HG03565 (cell line): ENCODE results near the gene ABCC9.

ENCODE experiments used
- ATAC-seq: cut with Tn5 transposase; IDR thresholded peaks from one replicate; pipeline ENCODE4 v1.9.1; 2021; ENCODE audit warnings: mild to moderate bottlenecking, moderate library complexity; ENCODE audit not compliant: unreplicated experiment

The ABCC9 gene

DNA sequence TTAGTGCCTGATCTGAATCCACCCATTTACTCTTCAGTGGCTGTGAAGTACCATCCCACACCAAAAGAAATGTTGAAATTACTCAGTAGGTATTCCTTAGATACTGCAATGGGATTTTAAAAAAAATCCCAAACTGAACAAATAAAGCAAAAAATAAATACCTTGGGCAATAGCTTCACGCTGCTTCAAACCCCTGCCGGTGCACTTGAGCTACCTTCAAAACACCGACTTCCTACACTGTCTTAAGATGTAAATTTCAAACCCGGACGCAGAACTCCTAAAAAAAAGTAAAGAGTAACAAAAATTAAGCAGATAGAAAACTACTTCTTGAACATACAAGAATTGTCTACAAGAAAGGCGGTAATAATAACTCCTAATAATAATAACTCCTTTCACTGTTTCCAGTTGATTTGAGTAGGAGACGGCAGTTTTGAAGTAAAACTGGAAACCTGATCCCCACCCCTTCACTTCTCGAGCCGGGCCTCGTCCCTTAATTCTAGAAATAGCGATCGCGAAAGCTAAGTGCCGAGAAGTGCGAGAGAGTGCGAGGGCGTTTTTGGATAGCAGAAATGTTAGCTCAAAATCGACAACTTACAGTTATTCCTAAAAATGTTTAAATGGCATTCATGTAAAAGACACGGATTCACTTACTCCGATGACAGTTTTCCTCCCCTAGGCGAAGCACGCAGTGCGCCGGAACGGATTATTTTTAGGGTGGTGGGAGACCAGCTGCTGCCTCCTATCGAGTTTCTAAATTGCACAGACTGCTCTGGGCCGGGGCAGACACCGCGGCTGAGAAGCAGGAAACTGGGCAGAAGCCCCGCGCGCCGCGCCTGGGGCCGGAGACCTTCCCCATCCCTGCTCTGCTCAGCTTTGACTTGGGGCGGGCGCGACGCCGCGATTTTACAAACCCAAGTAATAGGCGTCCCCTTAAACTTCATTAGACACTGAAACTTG is at the start of gene ABCC9:
Gene ABCC9, minus strand, starts transcription at position 878 of the 957 bp plus-strand sequence. CDS start 4,752 bp downstream, outside the sequence.
- no peak for ATAC-seq

DNA sequence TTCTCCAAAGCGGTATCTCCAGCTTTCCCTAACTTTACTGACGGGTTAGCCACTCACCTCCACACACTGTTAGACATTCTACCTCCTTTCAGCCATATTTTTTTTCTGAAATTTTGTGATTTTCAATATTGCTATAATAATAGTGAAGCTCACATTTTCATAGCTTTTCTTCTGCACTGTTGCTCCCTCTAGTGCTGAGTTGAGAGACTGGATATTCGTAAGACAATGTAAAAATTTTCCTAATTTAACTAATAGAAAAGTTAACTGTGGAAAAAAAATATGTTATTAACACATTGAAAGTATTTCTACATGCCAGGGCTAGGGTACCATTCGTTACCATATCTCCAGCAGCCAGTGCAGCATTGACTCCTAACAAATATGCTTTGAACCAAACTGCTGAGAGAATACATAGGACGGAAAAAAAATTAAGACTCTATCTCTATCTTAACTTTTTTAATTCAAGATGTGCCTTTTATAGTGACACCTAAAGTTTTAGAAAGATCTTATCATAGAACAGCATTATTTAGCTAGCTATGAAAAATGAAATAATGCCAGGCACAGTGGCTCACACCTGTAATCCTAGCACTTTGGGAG is 48.7 kb upstream of the ABCC9 start:
- ATAC-seq = no peak

DNA sequence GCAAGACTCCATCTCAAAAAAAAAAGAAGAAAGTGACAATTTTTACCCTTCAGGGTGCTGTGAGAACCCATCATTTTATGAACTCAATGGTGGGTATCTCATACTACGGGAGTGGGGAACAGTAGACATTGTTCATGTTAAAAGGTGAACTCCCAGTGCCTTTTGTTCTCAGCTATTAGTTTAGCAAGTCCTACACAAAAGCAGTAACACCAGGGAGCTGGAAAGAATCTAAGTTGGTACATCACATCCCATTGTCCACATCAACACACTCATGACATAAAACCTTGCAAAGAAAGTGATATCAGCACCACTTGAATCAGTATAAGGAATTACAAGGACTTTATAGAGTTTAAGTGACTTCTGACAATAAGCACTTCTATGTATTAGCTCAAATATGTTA is 47.4 kb upstream of the ABCC9 start:
- no peak for ATAC-seq

DNA sequence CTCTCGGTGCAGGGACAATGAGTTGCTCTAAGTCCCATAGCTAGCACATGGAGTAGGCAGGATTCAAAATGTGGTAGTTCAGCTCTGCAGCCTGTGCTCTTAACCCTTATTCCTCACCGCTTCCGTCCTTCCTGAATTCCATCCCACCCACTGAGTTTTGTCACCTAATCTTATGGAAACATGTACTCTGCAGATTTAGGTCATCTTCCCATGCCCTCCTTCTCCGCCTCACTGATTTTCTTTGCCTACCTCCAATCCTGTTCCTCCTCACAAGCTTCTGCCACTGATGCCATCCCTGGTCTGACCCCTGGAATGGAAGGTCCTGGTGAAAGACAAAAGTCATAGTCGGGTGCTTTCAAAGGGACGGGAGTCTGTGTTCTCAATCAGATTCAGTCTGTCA is 46.5 kb upstream of the ABCC9 start:
- no peak for ATAC-seq

DNA sequence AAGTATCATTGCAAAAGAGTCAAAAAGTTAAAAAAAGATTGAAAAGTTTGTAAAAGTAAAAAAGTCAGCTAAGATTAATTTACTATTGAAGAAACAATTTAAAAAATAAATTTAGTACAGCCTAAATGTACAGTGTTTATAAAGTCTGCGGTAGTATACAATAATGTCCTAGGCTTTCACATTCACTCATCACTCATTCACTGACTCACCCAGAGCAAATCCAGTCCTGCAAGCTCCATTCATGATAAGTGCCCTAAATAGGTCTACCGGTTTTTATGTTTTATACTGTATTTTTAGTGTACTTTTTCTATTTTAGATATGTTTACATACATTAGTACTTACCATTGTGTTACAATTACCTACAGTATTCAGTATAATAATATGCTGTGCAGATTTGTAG is 43.9 kb upstream of the ABCC9 start:
- no peak for ATAC-seq

GRCh38 chr12:21984375-21984774 is 43.1 kb upstream of the ABCC9 start:
- no peak for ATAC-seq

DNA sequence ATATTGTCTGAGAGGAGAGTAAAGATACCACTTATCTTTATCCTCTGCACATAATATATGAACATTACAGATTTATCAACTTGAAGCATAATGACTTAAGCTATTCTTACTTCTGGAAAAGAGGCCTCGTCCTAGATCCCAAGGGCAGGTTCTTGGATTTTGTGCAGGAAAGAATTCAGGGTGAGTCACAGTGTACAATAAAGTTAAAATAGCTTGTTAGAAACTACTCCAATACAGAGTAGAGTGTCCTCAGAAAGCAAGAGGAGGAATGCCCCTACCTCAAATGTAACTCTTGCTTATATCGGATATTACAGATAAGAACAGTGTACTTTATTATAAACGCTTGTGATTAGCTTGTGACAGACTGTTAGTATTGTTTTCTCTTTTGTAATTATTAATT is 41.9 kb upstream of the ABCC9 start:
- no peak for ATAC-seq

- no peak for ATAC-seq
These were observed 39.3 kb upstream of the ABCC9 start for GRCh38 chr12:21980544-21980943.

DNA sequence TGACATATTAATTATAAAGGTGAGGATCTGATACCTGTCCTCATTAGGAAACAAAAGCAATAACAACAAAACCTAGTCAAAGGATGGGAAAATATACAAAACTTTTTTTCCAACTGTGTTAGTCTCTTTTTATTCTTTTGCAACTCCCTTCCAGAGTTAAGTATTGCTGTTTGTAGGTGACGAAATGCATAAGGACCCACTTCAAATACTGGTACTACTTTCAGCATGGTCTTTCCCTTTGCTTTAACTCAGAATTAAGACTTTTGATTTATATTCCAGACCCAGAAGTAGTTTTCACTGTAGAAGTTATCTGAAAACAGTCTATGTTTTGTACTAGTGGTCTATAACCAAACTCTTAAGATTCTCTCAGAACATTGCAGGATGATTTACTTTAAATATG is 34.1 kb upstream of the ABCC9 start:
- ATAC-seq = no peak

- no peak for ATAC-seq
These were observed 32.0 kb upstream of the ABCC9 start for GRCh38 chr12:21973221-21973620.

GRCh38 chr12:21972055-21972454 is 30.8 kb upstream of the ABCC9 start:
- ATAC-seq = no peak

- no peak for ATAC-seq
These were observed 30.1 kb upstream of the ABCC9 start for GRCh38 chr12:21971344-21971743.

DNA sequence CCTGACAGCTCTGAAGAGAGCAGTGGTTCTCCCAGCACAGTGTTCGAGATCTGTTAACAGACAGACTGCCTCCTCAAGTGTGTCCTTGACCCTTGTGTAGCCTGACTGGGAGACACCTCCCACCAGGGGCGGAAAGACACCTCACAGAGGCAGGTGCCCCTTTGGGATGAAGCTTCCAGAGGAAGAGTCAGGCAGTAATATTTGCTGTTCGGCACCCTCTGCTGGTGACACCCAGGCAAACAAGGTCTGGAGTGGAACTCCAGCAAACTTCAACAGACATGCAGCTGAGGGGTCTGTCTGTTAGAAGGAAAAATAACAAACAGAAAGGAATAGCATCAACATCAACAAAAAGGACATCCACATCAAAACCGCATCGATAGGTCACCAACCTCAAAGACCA is 21.6 kb upstream of the ABCC9 start:
- ATAC-seq = no peak

DNA sequence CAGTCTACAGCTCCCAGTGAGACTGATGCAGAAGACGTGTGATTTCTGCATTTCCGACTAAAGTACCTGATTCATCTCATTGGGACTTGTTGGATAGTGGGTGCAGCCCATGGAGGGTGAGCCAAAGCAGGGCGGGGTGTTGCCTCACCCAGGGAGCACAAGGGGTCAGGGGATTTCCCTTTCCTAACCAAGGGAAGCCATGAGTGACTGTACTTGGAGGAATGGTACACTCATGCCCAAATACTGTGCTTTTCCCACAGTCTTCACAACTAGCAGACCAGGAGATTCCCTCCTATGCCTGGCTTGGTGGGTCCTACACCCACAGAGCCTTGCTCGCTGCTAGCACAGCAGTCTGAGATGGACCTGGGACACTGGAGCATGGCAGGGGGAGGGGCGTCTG is 21.0 kb upstream of the ABCC9 start:
- no peak for ATAC-seq

- no peak for ATAC-seq
These were observed 9.4 kb upstream of the ABCC9 start for GRCh38 chr12:21950649-21951048.

DNA sequence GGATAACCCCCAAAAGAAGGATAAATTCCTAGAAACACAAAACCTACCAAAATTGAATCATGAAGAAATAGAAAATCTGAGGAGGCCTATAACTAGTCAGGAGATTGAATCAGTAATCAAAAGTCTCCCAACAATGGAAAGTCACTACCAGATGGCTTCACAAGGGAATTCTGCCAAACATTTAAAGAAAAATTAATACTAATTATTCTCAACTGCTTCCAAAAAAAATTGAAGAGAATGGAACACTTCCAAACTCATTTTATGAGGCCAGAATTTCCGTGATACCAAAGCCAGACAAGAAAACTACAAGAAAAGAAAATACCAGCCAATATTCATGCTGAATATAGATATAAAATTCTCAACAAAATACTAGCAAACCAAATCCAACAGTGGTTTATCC is 7.8 kb upstream of the ABCC9 start:
- no peak for ATAC-seq

- ATAC-seq = no peak
These were observed 5.8 kb upstream of the ABCC9 start for GRCh38 chr12:21946983-21947382.

DNA sequence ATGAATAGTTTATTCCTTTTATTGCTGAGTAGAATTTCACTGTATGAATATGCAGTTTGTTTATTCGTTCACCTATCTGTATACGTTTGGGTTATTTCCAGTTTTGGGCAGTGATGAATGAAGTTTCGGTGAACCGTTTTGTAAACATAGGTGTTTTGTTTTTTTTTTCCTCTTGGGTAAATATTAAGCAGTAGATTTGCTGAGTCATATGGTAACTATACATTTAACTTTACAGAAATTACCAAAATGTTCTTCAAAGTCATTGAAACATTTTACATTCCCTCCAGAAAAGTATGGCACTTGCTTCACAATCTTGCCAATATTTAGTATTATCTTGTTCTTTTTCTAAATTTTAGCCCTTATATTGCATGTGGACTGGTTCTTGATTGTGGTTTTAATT is 3.8 kb upstream of the ABCC9 start:
- ATAC-seq = no peak

DNA sequence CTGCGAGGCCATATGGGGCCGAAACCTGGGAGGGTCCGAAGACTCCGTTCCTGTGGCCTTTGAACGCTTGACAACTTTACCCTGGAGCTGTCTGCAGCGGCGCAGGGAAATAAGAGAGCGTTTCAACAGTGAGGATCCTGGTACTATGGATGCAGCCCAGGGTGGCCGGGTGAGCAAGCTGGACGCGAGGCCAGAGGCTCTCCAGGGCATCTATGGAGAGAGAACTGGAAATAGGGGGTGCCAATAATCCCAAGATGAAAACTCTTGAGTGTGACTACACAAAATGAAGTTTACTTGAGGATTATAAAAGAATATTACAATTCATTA is 1.1 kb upstream of the ABCC9 start:
- no peak for ATAC-seq

DNA sequence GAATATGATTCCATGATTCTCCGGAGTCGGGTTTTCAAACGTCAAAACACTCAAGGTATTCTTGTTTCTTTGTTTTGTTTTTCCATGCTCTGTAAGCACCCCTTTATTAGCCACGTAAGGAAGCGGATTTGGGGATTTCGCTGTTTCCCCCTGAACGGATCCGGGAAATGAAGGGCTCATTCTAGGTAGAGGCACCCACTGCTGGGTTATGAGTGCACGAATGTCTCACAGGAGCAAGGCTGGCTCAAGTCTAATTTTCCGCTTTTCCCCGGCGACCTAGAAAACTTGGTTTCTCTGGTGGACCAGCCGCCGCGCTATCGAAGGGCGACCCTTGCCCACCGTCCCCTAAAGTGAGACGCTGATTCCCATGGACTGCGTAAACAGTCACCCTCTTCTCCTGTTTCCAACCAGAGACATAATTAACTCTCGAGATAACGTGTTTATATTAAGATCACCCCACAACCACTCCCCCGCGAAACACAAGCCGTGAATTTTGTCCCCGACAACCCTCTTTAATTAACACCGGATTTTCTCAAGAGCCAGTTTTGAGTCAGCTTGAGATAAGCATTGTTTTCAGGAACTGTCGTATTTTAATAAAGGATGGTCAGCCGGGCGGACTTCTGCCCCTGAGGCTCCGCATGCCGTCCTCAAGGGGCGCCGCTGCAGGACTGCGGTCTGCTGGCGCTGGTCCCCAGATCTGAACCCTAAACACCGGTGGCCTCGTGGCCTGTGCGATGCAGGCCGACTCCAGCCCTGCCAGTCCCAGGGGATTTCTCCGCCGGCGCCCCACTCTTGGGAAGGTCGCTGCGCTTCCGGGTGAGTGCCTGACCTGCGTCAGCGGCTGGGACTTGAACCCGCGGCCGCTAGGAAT is 515 bp upstream of the ABCC9 start:
- no peak for ATAC-seq

GRCh38 chr12:21939435-21939834 is 1.8 kb downstream of the ABCC9 start:
- ATAC-seq = no peak

- no peak for ATAC-seq
These were observed 2.3 kb downstream of the ABCC9 start for GRCh38 chr12:21938879-21939278.
